Iris pigment epithelial cell (primary cell): ENCODE results near the gene DCAF8L2.
"Not testable (repeated sequence)": the region's sequence is repeated elsewhere in the genome, so short reads cannot be mapped to it uniquely, and the experiment has no call there.

Experiments used
- DNase-seq: peaks from one replicate; pipeline ENCODE4 v3.0.0-alpha.2; 2011; ENCODE audit warnings: low read depth

The DCAF8L2 gene

GRCh38 chrX:27590044-27590443 is at the start of gene DCAF8L2:
Gene DCAF8L2, plus strand, starts transcription at chrX:27590344. Its CDS starts 156,552 bp downstream, at chrX:27746896.
- DNase-seq, result no peak

GRCh38 chrX:27541161-27541560 is 49.0 kb upstream of the DCAF8L2 start:
- DNase-seq, result not testable (repeated sequence)

GRCh38 chrX:27548624-27549023 is 41.5 kb upstream of the DCAF8L2 start:
- DNase-seq, result no peak

- no peak for DNase-seq
Observed at GRCh38 chrX:27549688-27550087, 40.5 kb upstream of the DCAF8L2 start.

- DNase-seq, result peak; percentile 24
Observed at GRCh38 chrX:27555514-27555913, 34.6 kb upstream of the DCAF8L2 start.

- peak; percentile 64 for DNase-seq
Observed at GRCh38 chrX:27565992-27566391, 24.2 kb upstream of the DCAF8L2 start.

GRCh38 chrX:27571164-27571563 is 19.0 kb upstream of the DCAF8L2 start:
- no peak for DNase-seq

- peak; percentile 68 for DNase-seq
Observed at GRCh38 chrX:27575565-27575964, 14.6 kb upstream of the DCAF8L2 start.

GRCh38 chrX:27583976-27584375 is 6.2 kb upstream of the DCAF8L2 start:
- peak; percentile 56 for DNase-seq

- DNase-seq, result no peak
Observed at GRCh38 chrX:27591938-27592337, 1.8 kb downstream of the DCAF8L2 start.

- peak; percentile 21 for DNase-seq
Observed at GRCh38 chrX:27597508-27597907, 7.4 kb downstream of the DCAF8L2 start.

GRCh38 chrX:27598312-27598711 is 8.2 kb downstream of the DCAF8L2 start:
- peak; percentile 40 for DNase-seq

GRCh38 chrX:27599928-27600327 is 9.8 kb downstream of the DCAF8L2 start:
- DNase-seq, result peak; percentile 63

- peak; percentile 26 for DNase-seq
Observed at GRCh38 chrX:27600686-27601085, 10.5 kb downstream of the DCAF8L2 start.

GRCh38 chrX:27608671-27609070 is 18.5 kb downstream of the DCAF8L2 start:
- DNase-seq, result no peak

- DNase-seq, result no peak
Observed at GRCh38 chrX:27619459-27619858, 29.3 kb downstream of the DCAF8L2 start.

- DNase-seq, result peak; percentile 16
Observed at GRCh38 chrX:27619975-27620374, 29.8 kb downstream of the DCAF8L2 start.

- no peak for DNase-seq
Observed at GRCh38 chrX:27622883-27623282, 32.7 kb downstream of the DCAF8L2 start.

GRCh38 chrX:27626066-27626465 is 35.9 kb downstream of the DCAF8L2 start:
- no peak for DNase-seq

- no peak for DNase-seq
Observed at GRCh38 chrX:27633328-27633727, 43.2 kb downstream of the DCAF8L2 start.

- no peak for DNase-seq
Observed at GRCh38 chrX:27656581-27656980, 66.4 kb downstream of the DCAF8L2 start.

GRCh38 chrX:27660878-27661277 is 70.7 kb downstream of the DCAF8L2 start:
- DNase-seq, result no peak

GRCh38 chrX:27671234-27671633 is 81.1 kb downstream of the DCAF8L2 start:
- no peak for DNase-seq

GRCh38 chrX:27674491-27674890 is 84.3 kb downstream of the DCAF8L2 start:
- DNase-seq, result no peak

- peak; percentile 57 for DNase-seq
Observed at GRCh38 chrX:27675493-27675892, 85.3 kb downstream of the DCAF8L2 start.
